Fibroblast of pulmonary artery (primary cell): ENCODE data around the gene SART3.

Experiments
- DNase-seq: peaks from one replicate; pipeline ENCODE4 v3.0.0-alpha.2; 2010; ENCODE audit warnings: low read depth
- H3K4me3 ChIP-seq: replicated peaks from 2 replicates; pipeline ENCODE4 v1.5.1; 2011; ENCODE audit warnings: low read depth, mild to moderate bottlenecking, control low read depth, low read length, moderate library complexity
- CTCF ChIP-seq: IDR thresholded peaks from 2 replicates; pipeline ENCODE4 v1.5.1; 2011; ENCODE audit warnings: mild to moderate bottlenecking, control low read depth, low read length, inconsistent platforms; ENCODE audit errors: missing control alignments

The SART3 gene

GRCh38 chr12:108560752-108561719 lies at the start of gene SART3:
SART3 (minus strand) TSS chr12:108561173; CDS start chr12:108561154, 19 bp downstream.
- peak; percentile 90 for DNase-seq
- peak within 1 kb of the TSS; percentile 98 for H3K4me3 ChIP-seq
- TF ChIP-seq CTCF = no peak

- no peak for TF ChIP-seq CTCF
- no peak for DNase-seq
- H3K4me3 ChIP-seq = no peak overlapping the region
Observed at GRCh38 chr12:108610336-108610815, 49.4 kb upstream of the SART3 start.

GRCh38 chr12:108609537-108610335 lies 48.8 kb upstream of the SART3 start:
- DNase-seq = peak; percentile 74
- no peak overlapping the region for H3K4me3 ChIP-seq
- TF ChIP-seq CTCF = no peak

GRCh38 chr12:108608616-108609015 lies 47.6 kb upstream of the SART3 start:
- no peak for TF ChIP-seq CTCF
- H3K4me3 ChIP-seq = no peak overlapping the region
- no peak for DNase-seq

GRCh38 chr12:108607981-108608600 lies 47.1 kb upstream of the SART3 start:
- no peak for DNase-seq
- TF ChIP-seq CTCF = no peak
- H3K4me3 ChIP-seq = no peak overlapping the region

GRCh38 chr12:108606492-108606891 lies 45.5 kb upstream of the SART3 start:
- no peak overlapping the region for H3K4me3 ChIP-seq
- no peak for DNase-seq
- TF ChIP-seq CTCF = no peak
